NCI-H1092 (cell line): ENCODE data around the gene THSD7A.

Experiments
- DNase-seq: peaks from one replicate; lab custom pipeline; 2025; lab: John Stamatoyannopoulos, UW

THSD7A gene

GRCh38 chr7:11513460-11513859, 318.5 kb downstream of the THSD7A start:
- DNase-seq = no peak

GRCh38 chr7:11507929-11508328, 324.1 kb downstream of the THSD7A start:
- DNase-seq = no peak

GRCh38 chr7:11506417-11506816, 325.6 kb downstream of the THSD7A start:
- DNase-seq = no peak

GRCh38 chr7:11505471-11505985, 326.5 kb downstream of the THSD7A start:
- DNase-seq = no peak

DNA sequence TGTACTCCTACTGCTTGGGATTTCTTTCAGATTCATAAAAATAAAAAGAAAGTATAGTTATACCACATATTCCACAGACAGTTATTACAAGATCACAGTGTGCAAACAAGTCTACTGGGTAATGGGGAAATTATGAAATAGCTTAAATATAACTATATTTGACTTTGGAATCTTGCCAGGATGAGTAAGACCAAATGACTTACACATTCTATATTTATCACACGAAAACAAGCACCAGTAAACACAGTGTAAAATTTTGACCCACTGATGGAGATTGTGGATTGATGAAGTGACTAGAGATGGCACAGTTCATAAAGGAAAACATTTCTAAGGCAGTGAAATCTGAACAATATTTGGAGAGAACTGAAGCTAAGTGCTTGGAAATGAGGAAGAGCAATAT, 339.7 kb downstream of the THSD7A start:
- DNase-seq = no peak

- no peak for DNase-seq
Measured at GRCh38 chr7:11491811-11492210, 340.2 kb downstream of the THSD7A start.

DNA sequence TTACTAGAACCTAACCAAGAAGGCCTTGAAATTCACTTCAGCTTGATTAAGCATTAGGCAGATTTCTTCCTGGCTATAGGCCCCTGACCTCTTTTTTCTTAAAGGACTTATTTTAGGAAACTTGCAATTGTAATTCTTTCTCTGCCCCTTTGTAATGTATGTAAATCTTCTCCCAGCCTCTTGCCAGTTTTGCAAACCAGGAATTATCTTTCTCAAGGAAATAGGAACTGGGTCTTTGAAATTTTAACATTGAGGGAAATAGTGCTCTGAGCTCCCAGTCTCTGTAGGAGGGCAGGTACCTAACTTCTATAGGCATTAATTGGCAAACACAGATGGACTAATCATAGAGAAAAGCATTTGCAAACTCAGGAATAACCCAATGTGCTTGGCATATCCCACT, 342.7 kb downstream of the THSD7A start:
- DNase-seq = no peak

GRCh38 chr7:11486271-11486670, 345.7 kb downstream of the THSD7A start:
- no peak for DNase-seq

DNA sequence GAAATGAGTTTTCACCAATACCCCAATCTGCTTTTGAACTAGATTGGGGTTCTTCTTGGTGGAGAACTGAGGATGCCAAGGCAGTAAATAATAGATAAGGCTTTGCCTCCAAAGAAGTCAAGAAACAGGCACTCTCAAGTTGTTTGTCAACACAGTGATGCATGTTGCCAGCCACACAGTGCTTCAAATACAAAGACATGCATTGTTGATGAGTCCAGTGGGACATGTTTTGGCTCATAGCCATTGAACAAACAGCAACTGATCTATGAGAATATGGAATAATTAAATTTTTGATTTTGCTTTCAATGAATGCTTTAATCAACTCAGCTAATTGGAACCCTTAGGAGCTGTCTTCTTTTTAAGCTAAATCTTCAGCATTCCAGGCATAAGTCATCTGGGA, 346.4 kb downstream of the THSD7A start:
- no peak for DNase-seq

- no peak for DNase-seq
Measured at GRCh38 chr7:11480143-11480542, 351.9 kb downstream of the THSD7A start.

- DNase-seq = no peak
Measured at GRCh38 chr7:11478882-11479281, 353.1 kb downstream of the THSD7A start.

DNA sequence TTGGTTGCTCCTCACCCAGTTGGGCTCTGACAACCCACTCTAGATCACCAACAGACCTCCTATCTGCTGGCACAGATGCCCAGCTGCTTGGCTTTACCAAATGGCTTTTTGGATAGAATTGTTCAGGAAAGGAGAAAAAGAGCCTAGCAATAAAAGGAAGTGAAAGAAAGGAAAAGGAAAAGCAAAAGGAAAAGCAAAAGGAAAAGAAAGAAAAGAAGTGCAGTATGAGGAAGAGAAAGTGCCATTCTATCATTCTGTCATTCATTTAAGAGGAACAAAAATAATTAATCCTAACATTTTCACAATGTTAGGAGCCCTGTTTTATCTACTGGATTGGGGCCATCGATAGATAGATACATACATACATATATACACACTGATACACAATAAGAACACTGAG, 353.6 kb downstream of the THSD7A start:
- no peak for DNase-seq

GRCh38 chr7:11474902-11475585, 357.0 kb downstream of the THSD7A start:
- no peak for DNase-seq

- no peak for DNase-seq
Measured at GRCh38 chr7:11473807-11474424, 358.1 kb downstream of the THSD7A start.

- DNase-seq = no peak
Measured at GRCh38 chr7:11473220-11473619, 358.8 kb downstream of the THSD7A start.

DNA sequence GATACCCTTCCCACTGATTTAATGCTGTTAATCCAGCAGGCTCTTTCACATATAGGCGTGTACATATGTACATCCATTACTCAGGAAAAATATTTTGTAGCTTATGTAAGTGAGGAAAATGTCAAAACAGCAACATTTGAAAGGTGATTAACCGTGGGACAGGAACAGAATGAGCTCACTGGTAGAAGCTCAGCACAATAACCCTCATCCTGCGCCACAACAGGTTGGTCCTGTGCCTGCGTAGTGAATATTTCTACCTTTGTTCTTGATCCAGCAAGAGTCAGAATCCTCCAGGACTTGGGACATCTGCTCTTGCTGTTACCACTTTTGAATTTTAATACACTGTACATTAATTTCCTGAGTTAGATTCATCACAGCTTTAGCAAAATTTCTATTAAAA, 359.4 kb downstream of the THSD7A start:
- DNase-seq = no peak

GRCh38 chr7:11471255-11471654, 360.7 kb downstream of the THSD7A start:
- no peak for DNase-seq

DNA sequence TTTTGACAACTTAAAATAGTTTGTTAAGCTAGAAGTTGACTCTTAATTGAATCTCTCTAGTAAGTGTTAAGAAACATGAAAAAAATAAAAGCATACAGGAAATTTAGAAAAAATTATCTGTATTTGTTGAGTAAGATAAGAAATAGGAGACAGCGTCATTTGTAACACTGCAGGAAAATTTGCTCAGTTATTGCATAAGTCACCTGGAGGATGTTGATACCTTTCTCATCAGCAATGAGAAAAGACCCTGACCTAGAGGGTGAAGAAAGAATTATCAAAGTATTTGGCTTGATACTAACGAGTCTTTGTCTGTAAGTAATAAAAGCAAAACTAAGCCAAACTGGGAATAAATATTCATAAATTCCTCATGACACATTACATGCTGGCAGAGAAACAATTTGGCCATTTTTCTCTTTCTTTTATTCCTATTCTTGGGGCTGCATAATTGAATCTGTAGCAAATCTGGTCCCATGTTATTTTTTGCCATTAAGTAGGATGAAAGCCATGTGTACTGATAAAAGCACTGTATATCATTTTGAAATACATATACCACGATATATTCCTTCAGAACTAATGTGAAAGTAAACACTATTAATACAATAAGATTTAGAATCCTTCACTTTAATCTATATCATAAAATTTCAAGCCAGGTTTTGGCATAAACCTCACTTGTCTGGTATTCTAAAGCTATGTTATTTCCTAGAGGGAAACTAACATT, 362.8 kb downstream of the THSD7A start:
- no peak for DNase-seq

- no peak for DNase-seq
Measured at GRCh38 chr7:11466517-11467105, 365.4 kb downstream of the THSD7A start.

DNA sequence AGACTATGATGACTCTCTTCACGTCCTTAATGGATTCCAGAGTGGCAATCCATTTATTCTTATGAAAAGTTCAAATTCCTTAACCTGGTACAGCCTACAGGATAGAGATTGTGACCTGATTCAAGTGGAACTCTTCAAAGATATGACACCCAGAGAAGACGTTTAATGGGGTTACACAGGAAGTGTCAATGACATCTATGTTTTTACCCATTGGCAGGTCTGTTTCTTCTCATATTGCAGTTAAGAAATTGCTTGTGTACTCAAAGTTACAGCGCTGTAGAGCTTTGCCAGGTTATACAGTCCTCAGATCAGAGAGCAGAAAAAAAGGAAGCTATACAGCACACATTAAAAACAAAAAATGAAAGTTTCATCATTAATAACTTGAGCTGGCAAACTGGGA, 367.4 kb downstream of the THSD7A start:
- no peak for DNase-seq

GRCh38 chr7:11461946-11462345, 370.1 kb downstream of the THSD7A start:
- no peak for DNase-seq

- DNase-seq = no peak
Measured at GRCh38 chr7:11458736-11459483, 373.1 kb downstream of the THSD7A start.
